ENCODE measurements around the gene SAXO1.

SAXO1 gene

DNA sequence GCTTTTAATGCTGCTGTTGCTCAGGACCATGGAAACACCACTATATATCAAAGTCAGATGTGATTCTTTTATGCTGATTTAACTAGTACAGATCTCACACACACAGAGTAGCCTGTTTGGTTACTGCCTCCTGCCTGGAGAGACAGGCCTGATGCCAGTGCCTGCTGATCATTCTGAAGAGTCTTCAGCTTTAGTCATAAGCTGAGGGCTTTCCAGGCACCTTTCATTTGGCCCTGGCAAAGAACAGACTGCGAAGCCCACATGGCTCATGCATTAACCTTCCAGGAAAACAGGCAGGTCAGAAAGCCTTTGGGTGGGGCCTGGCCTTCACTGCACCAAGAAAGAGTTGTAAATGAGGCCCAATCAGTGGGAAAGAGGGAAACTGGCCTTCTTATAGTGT lies 144.7 kb downstream of the SAXO1 start:
- in situ Hi-C loops (cut with MboI; ENCODE audit: low sequenced_read_pairs): no loop called here

GRCh38 chr9:18887546-18887945 lies 145.5 kb downstream of the SAXO1 start:
- in situ Hi-C loops (cut with MboI; ENCODE audit: low sequenced_read_pairs): no loop called here

GRCh38 chr9:18881758-18882157 lies 151.3 kb downstream of the SAXO1 start:
- in situ Hi-C loops (cut with MboI; ENCODE audit: low sequenced_read_pairs): no loop called here

DNA sequence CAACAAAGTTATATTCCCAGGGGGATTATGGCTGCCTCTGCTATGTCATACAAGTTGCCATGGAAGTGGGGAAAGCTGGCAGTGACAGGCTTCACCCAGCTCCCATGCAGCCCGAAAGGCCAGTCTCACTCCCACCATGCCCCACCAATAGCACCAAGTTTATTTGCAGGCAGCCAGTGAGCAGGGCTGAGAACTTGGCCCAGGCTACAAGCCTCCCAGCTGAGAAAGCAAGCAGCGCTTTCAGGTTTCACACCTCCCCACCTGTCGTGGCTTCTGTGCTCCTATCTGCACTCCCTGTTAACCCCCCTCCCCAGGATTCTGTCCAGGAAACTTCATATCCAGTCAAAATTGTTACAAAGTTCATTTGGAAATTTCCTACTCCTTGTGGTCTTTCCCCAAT lies 155.0 kb downstream of the SAXO1 start:
- in situ Hi-C loops (cut with MboI; ENCODE audit: low sequenced_read_pairs): no loop called here

Measured in HL-60/S4 (cell line).